Measurements from ENCODE around the gene BTBD18. TPM values are rescaled to one million over a fixed set of nuclear protein-coding genes. Genes with fewer than 3 reads are reported as not detected.

BTBD18 gene
- polyA plus RNA-seq, 3 donors: 0.10 TPM; not detected in 2

DNA sequence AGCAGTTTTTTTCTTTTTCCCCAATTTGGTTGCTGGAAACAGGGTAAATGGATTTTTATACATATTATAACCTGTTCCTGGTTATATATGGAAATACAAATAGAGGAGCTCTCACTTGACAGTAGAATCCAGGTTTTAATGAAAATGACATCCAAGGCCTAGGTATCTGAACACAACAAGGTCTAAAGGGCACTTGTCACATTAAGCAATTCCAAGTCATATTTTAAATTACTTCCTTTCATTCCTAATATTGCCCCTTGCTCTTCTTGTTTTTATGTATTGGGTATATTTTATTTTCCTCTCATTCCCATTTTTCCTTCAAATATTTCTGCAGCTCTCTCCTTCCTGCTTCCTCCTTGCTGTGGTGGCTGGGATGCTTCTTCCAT is 37.1 kb upstream of the BTBD18 start:
- peak overlapping the region in 3 of 7 donors; percentile 81 to 86 (median 84) for H3K27ac Mint-ChIP-seq
- Histone ChIP-seq H3K9ac (ENCODE audit: insufficient read depth, low read length, poor library complexity, severe bottlenecking) (peak overlapping the region; percentile 1), H3K9me3 (replicated peaks in 1 of 2; ENCODE audit: control insufficient read depth in 1 of 2, insufficient read depth in 1 of 2, low read length in 2 of 2) (no peaks in the 10 kb centered on the region), H3K4me1 (ENCODE audit: control insufficient read depth in 1 of 2, insufficient read depth in 2 of 2, low read length in 2 of 2) (peaks cover 61 to 84% of the 10 kb centered on the region in 2 donors), H3K79me2 (ENCODE audit: insufficient read depth, low read length) (peaks cover 66% of the 10 kb centered on the region), H2AFZ (ENCODE audit: insufficient read depth, low read depth, low read length, poor library complexity, severe bottlenecking) (no peak overlapping the region), H4K20me1 (ENCODE audit: insufficient read depth, low read length) (peaks cover 9% of the 10 kb centered on the region), H3K27me3 (ENCODE audit: control insufficient read depth in 2 of 2, insufficient read depth in 2 of 2, low read length in 2 of 2) (no peaks in the 10 kb centered on the region), H3K36me3 (replicated peaks in 1 of 2; ENCODE audit: control insufficient read depth in 1 of 2, insufficient read depth in 2 of 2, low read length in 2 of 2) (no peaks in the 10 kb centered on the region), H3K4me2 (replicated peaks; ENCODE audit: extremely low read depth, low read length, poor library complexity, severe bottlenecking) (peak overlapping the region; percentile 51), H3K4me3 (replicated peaks in 1 of 3; ENCODE audit: low read depth in 2 of 3, low read length in 3 of 3) (peak overlapping the region in 1 of 3 experiments; percentile 36), H3K27ac (ENCODE audit: low read depth in 1 of 2, low read length in 2 of 2) (peak overlapping the region in 1 of 2 donors; percentile 71)
- TF ChIP-seq, protein P1, sequence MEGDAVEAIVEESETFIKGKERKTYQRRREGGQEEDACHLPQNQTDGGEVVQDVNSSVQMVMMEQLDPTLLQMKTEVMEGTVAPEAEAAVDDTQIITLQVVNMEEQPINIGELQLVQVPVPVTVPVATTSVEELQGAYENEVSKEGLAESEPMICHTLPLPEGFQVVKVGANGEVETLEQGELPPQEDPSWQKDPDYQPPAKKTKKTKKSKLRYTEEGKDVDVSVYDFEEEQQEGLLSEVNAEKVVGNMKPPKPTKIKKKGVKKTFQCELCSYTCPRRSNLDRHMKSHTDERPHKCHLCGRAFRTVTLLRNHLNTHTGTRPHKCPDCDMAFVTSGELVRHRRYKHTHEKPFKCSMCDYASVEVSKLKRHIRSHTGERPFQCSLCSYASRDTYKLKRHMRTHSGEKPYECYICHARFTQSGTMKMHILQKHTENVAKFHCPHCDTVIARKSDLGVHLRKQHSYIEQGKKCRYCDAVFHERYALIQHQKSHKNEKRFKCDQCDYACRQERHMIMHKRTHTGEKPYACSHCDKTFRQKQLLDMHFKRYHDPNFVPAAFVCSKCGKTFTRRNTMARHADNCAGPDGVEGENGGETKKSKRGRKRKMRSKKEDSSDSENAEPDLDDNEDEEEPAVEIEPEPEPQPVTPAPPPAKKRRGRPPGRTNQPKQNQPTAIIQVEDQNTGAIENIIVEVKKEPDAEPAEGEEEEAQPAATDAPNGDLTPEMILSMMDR (IDR thresholded peaks at IDR 0.05): no peak
- DNase-seq: no peak
- H3K4me1 Mint-ChIP-seq: peaks cover 78% of the 10 kb centered on the region
- peak overlapping the region in 1 of 2 donors; percentile 71 for H3K4me3 Mint-ChIP-seq
- peaks cover 0 to 3% (median 3%) of the 10 kb centered on the region in 3 donors for H3K27me3 Mint-ChIP-seq (ENCODE audit: low read depth in 3 of 3)
- intact Hi-C loops (cut with micrococcal nuclease): no loop called here
- no peaks in the 10 kb centered on the region for H3K9me3 Mint-ChIP-seq
- peaks cover 16 to 21% of the 10 kb centered on the region in 2 donors for H3K36me3 Mint-ChIP-seq

DNA sequence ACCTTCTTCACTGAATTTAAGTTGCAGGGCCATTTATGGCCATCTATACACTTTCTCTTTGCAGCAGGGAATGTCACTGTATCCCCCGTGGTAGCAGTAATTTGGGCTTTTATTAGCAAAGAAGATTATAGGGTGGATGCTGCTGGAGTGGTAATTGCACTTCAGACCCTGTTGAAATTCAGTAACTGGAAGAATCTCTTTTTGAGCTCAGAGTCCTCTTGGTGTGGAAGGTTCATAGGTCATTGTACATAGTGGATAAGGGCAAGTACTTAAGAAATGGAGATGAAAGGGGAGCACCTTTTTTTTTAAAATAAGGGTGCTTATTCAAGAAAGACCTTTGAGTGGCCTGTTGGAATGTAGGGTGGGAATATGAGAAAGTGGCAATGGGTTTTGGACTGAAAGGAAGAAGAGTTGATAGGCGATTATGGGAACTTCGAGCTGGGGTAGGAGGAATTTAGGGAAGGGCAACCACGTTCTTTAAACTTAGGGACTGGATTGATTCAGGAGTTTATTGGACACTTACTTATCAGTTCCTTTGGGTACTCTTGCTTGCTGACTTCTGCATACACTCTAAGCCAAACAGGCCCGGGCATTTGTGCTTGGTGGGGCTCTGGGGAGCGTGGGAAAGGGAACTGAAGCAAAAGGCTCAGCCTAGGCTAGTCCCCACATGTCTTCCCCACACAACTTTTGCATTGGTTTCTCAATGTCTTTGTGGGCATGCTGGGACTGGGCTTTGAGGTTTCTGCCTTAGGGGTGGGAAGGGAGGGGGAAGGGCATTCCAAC is 36.5 kb upstream of the BTBD18 start:
- Histone ChIP-seq H3K4me1 (ENCODE audit: control insufficient read depth in 1 of 2, insufficient read depth in 2 of 2, low read length in 2 of 2) (peaks cover 55 to 78% of the 10 kb centered on the region in 2 donors), H3K27me3 (ENCODE audit: control insufficient read depth in 2 of 2, insufficient read depth in 2 of 2, low read length in 2 of 2) (no peaks in the 10 kb centered on the region), H3K9ac (ENCODE audit: insufficient read depth, low read length, poor library complexity, severe bottlenecking) (peak overlapping the region; percentile 1), H3K4me2 (replicated peaks; ENCODE audit: extremely low read depth, low read length, poor library complexity, severe bottlenecking) (peak overlapping the region; percentile 51), H3K36me3 (replicated peaks in 1 of 2; ENCODE audit: control insufficient read depth in 1 of 2, insufficient read depth in 2 of 2, low read length in 2 of 2) (no peaks in the 10 kb centered on the region), H4K20me1 (ENCODE audit: insufficient read depth, low read length) (peaks cover 9% of the 10 kb centered on the region), H3K27ac (ENCODE audit: low read depth in 1 of 2, low read length in 2 of 2) (peak overlapping the region; percentile 5 to 71), H3K9me3 (replicated peaks in 1 of 2; ENCODE audit: control insufficient read depth in 1 of 2, insufficient read depth in 1 of 2, low read length in 2 of 2) (no peaks in the 10 kb centered on the region), H3K79me2 (ENCODE audit: insufficient read depth, low read length) (peaks cover 62% of the 10 kb centered on the region), H2AFZ (ENCODE audit: insufficient read depth, low read depth, low read length, poor library complexity, severe bottlenecking) (no peak overlapping the region), H3K4me3 (replicated peaks in 1 of 3; ENCODE audit: low read depth in 2 of 3, low read length in 3 of 3) (peak overlapping the region in 1 of 3 experiments; percentile 36)
- intact Hi-C loops (cut with micrococcal nuclease): no loop called here
- H3K4me1 Mint-ChIP-seq: peaks cover 72% of the 10 kb centered on the region
- peaks cover 16 to 19% of the 10 kb centered on the region in 2 donors for H3K36me3 Mint-ChIP-seq
- 27% methylated on average over 3 of the region's 6 CpGs for WGBS (ENCODE audit: insufficient coverage)
- H3K27me3 Mint-ChIP-seq (ENCODE audit: low read depth in 3 of 3): peaks cover 0 to 3% (median 3%) of the 10 kb centered on the region in 3 donors
- TF ChIP-seq, protein P1 (IDR thresholded peaks at IDR 0.05): no peak
- peak; percentile 41 to 67 (median 59) for DNase-seq
- H3K27ac Mint-ChIP-seq: peak overlapping the region; percentile 52 to 86 (median 81)
- H3K9me3 Mint-ChIP-seq: peaks cover 0 to 1% (median 0%) of the 10 kb centered on the region in 7 donors
- H3K4me3 Mint-ChIP-seq: peak overlapping the region in 1 of 2 donors; percentile 71
